HG03378 (cell line): ENCODE data around the gene NDUFA11.

Experiments used
- ATAC-seq: cut with Tn5 transposase; IDR thresholded peaks from one replicate; pipeline ENCODE4 v1.9.1; 2021; ENCODE audit warnings: mild to moderate bottlenecking, moderate library complexity; ENCODE audit not compliant: unreplicated experiment

The NDUFA11 gene

DNA sequence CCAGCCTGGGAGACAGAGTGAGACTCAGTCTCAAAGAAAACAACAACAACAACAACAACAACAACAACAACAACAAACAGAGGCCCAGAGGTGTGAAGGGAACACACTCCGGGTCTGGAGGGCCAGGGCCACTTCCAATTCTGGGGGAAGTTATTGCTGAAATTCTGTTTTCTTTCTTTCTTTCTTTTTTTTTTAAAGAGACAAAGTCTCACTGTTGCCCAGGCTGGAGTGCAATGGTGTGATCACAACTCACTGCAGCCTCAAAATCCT is 7.0 kb upstream of the NDUFA11 start:
- ATAC-seq: no peak

DNA sequence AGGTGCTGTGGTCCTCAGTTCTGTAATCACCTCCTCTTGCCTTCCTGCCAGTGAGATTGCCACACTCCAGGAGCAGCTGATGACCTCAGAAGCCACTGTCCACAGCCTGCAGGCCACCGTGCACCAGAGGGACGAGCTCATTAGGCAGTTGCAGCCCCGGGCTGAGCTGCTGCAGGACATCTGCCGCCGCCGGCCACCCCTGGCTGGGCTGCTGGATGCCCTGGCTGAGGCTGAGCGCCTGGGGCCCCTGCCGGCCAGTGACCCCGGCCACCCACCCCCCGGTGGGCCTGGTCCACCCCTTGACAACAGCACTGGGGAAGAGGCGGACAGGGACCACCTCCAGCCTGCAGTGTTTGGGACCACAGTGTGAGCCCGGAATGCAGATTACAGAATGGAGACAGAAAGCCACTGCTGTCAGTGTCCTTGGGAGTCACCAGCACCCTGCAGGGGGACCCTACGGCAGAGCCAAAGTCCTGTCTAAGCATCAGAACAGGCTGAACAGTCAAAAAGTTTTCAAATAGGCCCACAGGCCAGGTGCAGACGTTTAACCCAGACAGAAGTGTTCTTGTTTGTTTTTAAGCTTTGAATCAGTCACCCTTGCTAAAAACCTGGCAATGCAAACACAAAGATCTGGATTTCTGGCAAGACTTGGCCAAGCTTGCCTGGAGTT is 5.3 kb upstream of the NDUFA11 start:
- ATAC-seq: no peak

DNA sequence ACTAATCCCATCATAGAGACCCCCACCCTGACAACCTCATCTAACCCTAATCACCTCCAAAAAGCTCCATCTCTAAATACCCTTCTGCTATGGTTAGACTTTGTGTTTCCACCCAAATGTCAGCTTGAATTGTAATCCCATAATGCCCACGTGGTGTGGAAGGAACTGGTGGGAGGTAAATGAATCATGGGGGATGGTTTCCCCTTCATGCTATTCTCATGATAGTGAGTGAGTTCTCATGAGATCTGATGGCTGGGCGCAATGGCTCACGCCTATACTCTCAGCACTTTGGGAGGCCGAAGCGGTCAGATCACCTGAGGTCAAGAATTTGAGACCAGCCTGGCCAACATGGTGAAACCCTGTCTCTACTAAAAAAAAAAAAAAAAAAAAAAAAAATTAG is 3.7 kb upstream of the NDUFA11 start:
- ATAC-seq: no peak

DNA sequence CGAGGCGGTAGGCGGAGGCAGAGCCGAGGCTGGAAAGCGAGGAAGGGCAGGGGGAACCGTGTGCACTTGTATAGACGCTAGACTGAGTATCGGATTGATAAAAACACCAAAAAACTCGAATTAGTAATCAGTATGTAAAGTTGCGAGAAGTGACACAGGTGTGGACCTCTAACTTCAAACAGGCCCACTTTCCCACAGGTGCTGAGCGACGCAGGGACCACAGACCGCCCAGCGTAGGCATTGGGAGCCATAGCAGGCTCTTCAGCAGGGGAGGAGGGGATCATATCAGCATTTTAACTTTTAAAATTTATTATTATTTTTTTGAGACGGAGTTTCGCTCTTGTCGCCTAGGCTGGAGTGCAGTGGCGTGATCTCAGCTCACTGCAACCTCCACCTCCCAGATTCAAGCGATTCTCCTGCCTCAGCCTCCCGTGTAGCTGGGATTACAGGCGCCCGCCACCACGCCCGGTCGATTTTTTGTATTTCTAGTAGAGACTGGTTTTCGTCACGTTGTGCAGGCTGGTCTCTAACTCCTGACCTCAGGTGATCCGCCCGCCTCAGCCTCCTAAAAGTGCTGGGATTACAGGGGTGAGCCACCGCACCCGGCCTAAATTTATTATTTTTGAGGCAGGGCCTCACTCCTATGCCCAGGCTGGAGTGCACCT is 1.7 kb upstream of the NDUFA11 start:
- no peak for ATAC-seq

DNA sequence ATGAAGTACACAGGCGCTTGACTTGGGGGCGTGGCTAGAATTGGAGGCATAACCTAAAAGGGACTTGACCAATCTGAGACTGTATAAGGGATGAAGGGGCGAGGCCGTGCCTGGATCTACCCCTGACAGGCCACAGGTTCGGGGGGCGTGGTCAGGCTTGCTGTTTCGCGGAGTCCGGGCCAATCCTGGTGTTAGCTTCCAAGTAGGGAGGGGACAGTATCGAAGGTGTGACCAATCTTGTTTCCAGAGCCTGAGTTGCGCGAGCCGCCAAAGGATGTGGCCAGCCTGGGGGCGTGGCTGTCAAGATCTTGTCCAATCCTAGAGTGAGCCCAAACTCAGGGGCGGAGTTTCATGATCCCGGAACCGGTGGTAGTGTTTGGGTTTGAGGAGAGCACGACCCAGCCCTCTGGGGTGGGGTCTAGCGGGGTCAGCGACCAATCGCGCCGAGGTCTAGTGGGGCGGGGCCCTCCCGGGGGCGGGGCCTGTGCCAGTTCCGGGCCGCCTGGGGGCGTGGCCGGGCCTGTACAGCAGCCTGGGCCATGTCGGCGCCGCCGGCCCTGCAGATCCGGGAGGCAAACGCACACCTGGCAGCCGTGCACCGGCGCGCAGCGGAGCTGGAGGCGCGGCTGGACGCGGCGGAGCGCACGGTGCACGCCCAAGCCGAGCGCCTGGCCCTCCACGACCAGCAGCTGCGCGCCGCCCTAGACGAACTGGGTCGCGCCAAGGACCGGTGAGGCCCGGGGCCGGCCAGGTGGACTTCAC is 943 bp upstream of the NDUFA11 start, which contains the start of gene VMAC:
Gene VMAC (plus strand): TSS at position 521 of the 762 bp plus-strand sequence. CDS start 19 bp downstream, at position 540.
- ATAC-seq: peak; percentile 87

DNA sequence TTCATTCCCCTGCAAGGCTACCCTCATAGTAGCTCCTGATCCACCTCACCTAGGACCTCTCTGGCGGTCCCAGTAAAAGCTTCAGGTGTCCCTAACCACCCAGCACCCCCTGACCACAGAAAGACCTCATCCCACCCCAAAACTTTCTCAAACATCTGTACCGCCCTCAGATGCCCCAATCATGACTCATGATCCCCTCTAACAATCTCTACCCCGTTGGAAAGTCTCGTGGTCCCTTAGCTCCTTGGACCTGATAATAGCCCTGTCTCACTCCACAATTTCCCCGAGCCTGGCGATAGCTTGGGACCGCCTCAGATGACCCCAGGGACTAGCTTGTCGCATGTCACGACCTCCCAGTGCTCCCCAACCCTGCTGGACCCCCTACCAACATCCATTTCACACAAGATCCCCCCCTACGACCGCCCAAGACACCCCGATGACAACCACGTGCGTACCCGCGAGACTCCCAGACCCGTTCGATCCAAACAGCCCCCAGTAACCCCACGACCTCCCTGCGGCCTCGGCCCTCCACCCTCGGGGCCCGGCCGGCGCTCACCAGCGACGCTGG is 450 bp downstream of the NDUFA11 start:
- no peak for ATAC-seq

DNA sequence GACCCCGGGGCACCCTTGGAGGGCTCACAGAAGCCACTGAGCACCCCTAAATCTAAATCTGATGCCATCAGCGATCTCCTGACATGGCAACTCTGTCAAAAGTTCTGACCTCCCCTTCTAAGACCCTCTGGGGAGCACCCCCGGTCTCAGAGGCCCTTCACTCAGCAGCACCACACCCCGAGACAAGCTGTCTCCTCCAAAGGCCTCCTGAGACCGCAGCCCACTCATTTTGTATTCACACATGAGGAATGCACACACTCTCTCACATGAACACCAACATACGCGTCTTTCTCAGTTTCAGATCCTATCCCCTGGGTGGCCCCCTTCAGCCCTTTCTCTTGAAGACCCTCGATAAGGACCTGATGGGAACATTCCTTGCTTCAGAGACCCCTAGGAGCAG is 2.6 kb downstream of the NDUFA11 start:
- no peak for ATAC-seq

DNA sequence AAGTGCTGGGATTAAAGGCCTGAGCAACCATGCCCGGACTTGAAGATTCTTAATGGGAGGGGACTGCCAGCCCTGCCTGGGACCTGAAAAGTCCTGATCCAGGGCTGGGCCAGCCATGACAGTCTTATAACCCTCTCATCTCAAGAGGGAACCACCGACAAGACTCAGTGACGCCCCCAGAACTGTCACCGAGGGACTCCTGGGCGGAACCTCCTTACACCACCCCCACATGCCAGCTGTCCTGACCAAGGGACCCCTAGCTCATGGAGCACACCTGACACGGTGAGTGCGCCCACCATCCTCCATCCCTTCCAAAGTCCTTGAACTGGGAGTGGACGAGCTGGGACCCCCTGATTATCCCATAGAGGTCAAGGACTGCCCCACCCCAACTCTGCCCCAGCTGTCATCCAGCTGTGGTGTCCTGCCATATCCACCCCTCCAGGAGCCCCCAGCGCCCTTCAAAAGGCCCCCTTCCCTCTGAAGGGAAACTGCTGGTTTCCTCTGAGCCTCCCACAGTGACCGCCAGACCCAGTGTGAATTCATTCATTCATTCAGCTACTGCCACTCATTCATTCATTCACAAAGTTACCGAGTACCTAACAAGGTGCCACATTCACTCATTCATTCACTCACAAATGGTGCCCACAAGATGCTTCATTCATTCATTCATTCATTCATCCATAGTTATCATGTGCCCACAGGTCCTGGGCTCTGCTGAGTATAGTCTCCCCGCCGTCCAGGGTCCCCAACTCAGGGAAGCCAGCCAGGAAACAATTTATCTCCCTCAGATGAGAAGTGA is 3.7 kb downstream of the NDUFA11 start:
- no peak for ATAC-seq

DNA sequence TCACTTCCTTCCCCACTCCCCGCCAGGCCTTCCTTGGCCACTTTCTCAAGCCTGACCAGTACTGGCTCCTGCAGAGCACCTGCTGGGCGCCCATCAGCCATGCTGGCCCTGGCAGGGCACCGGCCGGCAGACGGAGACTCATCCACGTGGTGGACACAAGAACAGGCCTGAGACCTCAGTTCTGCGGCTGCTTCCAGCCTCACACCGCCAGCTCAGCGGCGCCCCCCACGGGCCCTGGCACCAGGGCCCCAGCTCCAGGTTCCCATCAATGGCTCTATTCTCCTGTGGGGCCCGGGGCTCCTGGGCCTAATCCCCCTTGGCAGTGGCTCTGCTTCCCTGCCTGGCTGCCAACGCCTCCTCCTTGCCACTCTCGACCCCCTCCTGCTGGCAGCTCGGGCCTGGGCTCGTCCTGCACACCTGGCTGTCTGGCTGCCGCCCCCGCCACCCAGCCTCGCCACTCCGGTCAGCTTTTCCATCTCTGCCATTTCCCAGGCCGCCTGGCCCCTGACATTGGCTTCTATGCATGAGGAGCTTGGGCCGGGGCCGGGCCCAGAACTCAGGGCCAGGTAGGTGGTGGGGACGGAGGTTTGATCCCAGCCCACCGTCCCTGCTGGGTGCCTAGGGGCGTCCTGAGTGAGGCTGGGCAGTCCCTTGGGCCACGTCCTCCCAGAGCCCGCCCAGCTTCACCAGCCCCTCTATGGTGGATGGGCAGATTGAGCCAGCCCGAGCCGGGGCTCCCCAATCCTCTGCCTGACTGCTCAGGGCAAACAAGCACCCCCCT is 6.2 kb downstream of the NDUFA11 start:
- ATAC-seq: no peak

DNA sequence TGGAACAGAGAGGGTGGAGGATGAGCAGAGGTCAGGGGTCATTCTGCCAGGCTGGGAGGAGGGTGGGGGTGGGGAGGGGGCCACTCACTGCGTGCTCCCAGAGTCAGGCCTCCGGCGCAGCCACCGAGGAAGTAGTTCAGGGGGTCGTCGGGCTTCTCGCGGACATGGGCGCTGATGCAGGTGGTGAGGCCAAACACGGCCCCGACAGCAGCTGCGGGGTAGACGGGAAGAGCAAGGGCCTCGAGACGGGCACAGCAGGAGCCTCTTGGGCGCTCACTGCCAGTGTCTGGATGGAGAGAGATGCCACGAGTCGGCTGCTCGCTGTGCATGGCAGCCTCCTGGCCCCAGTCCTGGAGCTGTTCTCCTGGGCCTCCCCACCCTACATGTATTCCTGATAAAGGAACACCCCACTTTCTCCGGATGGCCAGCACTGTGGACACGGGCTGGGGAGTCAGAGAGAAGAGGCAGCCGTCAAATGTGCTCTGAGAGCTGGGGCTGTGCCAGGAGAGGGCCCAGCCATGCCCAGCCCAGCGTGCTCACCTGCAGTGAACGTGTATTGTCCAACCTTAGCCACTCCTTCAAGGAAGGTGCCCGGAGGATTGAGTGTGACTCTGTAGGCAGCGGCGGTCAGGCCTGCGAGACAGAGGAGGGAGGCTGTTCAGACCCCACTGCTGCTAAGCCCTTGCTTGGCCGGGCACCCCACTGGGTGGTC is 7.1 kb downstream of the NDUFA11 start:
- no peak for ATAC-seq

DNA sequence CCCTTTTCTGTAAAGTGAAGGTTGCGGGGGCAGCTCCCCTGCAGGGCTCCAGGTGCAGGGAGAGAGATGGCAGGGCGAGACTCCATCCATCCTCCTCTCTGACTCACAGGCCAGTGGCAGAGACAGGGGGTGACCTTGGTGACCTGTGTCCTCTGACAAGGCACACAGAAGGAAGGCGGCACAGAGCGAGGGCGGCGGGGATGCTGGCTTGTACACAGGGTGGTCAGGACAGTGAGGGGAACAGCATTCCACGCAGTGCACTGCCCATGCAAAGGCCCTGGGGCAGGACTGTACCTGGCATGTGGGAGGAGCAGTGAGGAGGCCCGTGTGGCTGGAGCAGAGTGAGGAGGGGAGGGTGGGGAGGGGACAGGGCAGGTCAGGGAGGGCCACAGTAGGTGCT is 7.7 kb downstream of the NDUFA11 start:
- ATAC-seq: no peak

DNA sequence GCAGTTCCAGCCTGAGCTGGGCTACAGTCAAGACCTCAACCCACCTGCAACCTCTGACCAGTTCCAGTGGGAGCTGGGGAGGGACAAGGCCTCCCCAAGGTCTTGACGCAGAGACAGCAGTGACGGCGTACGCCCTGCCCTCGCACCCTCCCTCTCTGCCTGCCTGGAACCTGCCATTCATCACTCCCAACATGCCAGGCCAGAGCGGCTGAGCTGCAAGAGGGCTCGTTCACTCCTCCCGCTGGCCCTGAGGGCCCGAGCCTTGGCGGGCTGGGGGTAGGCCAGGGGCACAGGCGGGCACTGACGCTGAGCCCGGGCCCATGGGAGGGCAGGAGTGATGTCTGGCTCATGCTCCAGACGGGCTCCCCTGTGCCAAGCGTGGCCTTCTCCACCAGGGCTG is 8.2 kb downstream of the NDUFA11 start:
- no peak for ATAC-seq

DNA sequence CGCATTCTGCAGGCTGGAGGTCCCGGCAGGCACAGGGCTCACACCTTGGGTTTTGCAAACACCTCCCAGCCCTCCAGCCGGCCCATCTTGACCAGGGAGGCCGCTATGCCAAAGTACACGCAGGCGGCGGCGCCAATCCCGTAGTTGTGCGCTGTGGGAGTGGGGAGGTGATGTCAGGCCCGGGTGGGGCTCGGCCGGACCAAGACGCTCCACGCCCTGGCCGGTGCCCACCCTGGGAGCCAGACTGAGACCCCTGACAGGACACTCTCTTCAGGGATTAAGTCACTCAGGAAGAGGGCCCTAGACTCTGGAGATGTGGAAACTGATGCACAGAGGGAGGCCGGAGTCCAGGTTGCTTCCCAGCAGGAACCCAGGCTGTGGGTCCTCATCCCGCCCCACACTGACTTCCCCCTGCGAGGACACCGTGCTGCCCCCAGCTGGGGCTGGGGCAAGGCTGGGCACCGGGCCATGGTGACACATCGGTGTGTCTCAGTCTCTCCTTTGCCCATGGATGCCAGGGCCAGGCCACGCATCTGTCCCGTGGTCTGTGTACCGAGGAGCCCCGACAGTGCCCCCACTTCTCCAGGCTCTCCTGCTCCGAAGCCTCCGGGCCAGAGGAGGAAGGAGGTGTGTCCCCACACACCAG is 8.8 kb downstream of the NDUFA11 start:
- ATAC-seq: no peak

DNA sequence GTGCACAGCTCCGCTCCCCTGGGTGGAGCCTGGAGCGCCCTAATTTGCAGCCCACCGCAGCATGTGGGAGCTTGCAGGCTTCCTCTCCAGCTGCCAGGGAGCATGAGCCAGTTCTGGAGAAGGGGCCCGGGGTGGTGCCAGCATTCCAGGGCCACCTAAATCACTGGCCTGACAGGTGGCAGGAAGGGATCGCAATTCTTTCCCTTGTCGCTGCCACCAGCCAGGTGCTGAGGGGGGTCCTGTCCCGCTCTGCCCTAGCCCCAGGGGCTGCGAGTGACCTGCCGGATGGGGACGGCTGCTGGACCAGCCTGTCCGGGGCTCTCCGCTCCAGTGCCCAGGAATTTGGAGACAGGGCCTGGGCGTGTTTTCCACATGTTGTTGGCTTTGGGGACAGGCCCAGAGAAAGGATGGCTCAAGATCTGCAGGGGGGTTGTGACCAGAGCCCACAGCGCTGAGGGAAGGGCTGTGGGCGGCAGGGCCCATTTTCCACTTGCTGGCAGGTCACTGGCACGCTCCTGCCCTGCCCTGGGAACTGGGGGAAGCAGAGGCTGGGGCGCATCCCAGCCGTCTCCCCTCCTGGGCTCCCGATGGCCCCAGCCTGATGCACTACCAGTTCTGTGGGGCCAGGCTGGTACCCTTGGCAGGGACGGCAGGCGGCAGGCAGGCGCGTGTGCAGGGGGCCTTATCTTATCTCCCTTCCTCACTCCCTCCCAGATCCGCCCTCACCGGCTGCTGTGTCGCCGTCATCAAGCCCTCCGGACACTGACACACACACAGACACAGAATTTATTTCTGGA is 9.5 kb downstream of the NDUFA11 start:
- ATAC-seq: no peak

DNA sequence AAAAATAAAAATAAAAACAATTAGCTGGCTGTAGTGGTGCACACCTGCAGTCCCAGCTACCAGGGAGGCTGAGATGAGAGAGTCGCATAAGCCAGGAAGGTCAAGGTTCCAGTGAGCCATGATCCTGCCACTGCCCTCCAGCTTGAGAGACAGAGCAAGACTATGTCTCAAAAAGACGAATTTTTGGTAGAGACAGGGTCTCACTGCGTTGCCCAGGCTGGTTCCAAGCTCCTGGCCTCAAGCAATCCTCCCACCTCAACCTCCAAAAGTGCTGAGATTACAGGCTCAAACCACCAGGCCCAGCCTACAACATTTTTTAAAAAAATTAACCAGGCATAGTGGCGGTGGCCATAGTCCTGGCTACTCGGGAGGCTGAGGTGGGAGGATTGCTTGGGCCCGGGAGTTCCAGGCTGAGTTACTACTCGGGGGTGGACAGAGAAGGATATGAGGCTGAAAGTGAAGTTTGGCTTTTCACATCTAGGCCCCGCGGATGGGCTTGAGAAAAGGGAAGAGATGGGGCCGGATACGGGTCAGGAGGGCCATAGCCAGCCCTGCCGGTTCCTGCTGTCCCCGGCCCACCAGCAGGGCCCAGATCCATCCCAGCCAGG is 10.2 kb downstream of the NDUFA11 start:
- ATAC-seq: no peak

DNA sequence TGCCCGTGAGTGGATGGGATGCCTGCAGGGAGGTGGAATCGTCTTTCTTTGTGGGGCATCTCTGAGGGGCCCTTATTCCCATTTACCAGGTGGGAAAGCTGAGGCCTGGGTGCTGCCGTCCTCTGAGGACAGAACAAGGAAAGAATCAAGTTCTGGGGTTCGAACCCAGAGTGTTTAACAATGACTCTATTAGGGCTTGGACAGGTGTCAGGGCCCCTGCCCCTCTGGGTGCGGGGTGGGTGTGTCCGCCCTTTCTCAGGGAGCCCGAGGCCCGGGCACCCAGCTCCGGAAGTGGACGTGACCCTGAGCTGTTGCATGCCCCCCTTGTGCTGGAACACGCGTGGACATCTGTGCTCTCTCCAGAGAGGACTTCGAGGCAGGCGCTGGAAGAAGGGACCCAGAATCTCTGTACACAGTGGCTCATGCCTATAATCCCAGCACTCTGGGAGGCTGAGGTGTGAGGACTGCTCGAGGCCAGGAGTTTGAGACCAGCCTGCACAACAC is 10.8 kb downstream of the NDUFA11 start:
- no peak for ATAC-seq

DNA sequence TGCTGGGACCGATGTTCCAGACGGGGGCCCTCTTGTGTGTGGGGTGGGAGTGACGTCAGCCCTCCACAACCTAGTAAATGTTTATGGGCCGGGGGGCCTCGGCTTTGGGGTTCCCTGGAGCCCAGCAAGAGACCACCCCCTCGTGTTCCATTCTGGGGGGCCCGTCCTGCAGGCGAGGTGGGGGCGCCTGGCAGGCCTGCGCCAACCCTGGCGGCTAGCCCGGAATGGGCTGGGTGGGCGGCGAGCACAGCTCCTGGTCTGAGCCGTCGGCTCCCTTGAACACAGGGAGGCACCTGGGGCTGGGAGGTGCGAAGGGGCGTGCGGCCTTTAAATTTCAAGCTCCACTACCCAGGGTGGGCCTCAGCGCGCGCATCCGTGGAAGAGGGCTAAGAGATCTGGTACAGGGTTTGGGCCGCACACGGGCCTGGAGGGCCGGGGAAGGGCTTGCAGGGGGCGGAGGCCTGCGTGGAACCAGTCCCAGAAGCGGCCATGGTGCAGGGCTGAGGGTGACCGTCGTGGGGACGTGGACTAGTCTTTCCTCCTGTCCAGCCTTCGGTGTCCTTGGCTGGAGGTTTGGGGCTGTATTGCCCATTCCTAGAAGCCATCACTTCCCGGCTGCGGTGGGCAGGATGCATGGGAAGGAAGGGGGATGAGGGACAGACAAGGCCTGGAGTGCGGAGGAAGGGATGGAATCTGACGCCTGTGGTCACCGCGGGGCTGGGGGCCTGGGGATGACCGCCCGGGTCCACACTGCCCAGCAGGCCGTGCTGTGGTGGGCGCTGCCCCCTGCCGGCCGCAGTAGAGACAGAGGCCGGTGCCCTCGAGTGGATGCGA is 11.4 kb downstream of the NDUFA11 start:
- ATAC-seq: no peak
